Measurements from ENCODE around the gene UBXN1.

The UBXN1 gene

DNA sequence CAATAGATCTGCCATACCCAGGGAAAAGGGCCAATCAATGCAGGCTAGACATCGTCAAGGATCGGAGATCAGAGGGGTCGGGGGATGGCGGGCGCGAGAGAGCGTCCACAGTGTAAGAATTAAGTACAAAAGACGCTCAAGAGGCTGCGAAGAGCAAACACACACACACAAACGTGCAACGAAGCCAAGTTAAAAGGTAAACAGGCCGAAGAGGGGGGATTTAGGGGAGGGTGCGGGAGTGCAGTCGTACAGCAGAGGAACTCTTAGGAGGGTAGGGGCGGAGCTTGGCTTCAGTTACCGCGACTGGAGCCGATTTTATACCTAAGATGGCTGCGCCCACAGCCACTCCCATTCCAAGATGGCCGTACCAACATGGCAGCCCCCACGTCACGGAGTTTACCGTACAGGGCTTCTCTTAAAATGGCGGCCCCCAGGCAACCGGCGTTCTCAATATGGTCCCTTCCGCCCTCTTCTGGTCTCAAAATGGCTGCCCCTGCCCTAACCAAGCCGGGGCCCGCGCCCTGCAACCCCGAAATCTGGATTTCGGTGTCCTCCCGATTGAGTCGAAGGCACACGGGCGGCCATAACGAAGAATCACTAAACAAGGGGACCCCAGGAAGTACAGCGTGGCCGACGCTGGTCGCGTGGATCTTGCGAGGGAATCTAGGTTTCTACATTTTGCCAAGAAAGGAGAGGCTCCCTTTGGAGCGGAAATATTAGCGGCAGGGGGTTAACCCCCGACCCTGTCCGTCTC, 30.6 kb upstream of the UBXN1 start:
- POLR2A ChIA-PET, result interaction anchor here (0.6 to 6.6 kb wide), 8 partner anchors 16 to 136 kb away, joined by 3 to 65 read pairs (median 4); partner anchors contain the start of genes B3GAT3, EEF1G, HNRNPUL2 and TTC9C
- CTCF ChIA-PET, result no interaction called here
- TF ChIP-seq CTBP1 (IDR thresholded peaks at IDR 0.05; ENCODE audit: borderline replicate concordance) (no peak), BHLHE40 (IDR thresholded peaks at IDR 0.05; ENCODE audit: borderline replicate concordance) (no peak), HDGF (IDR thresholded peaks at IDR 0.05; ENCODE audit: borderline replicate concordance) (no peak), NFRKB (IDR thresholded peaks at IDR 0.05) (no peak), FOXM1 (IDR thresholded peaks at IDR 0.05; ENCODE audit: borderline replicate concordance) (no peak)
- TF ChIP-seq, protein P1, sequence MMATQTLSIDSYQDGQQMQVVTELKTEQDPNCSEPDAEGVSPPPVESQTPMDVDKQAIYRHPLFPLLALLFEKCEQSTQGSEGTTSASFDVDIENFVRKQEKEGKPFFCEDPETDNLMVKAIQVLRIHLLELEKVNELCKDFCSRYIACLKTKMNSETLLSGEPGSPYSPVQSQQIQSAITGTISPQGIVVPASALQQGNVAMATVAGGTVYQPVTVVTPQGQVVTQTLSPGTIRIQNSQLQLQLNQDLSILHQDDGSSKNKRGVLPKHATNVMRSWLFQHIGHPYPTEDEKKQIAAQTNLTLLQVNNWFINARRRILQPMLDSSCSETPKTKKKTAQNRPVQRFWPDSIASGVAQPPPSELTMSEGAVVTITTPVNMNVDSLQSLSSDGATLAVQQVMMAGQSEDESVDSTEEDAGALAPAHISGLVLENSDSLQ (IDR thresholded peaks at IDR 0.05), result no peak
- DNase-seq (ENCODE audit: extremely low spot score), result peak; percentile 59

DNA sequence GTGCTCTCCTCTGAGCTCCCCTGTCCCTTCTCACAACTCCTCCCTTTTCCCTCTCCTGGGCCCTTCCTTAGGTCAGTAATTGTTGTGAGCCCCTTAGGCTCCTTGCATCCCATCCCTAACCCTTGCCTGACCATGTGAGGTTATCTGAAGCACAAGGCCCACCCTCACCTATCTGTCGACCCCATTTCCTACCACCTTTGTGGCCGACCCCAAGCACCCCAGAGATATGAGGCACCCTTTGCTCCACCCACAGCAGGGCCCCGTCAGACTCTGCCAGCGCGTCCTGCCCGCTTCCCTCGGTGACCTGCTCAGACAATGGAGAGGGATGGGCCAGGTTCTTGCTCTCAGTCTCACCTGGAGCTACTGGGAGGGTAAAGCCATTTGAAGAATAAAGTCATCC, 29.9 kb upstream of the UBXN1 start:
- ChIA-PET CTCF (no interaction called here), POLR2A (interaction anchor here (0.8 to 6.6 kb wide), 8 partner anchors 17 to 135 kb away, joined by 3 to 65 read pairs (median 4); partner anchors contain the start of genes B3GAT3, EEF1G, HNRNPUL2 and TTC9C)
- TF ChIP-seq SUZ12 (IDR thresholded peaks at IDR 0.05) (no peak), ZNF384 (IDR thresholded peaks at IDR 0.05) (no peak), FOXK2 (IDR thresholded peaks at IDR 0.05) (no peak), LEF1 (IDR thresholded peaks at IDR 0.05; ENCODE audit: borderline replicate concordance) (no peak), FOXA1 (IDR thresholded peaks at IDR 0.05) (no peak), TARDBP (IDR thresholded peaks at IDR 0.05) (no peak), FOXM1 (IDR thresholded peaks at IDR 0.05; ENCODE audit: borderline replicate concordance) (no peak), HDGF (IDR thresholded peaks at IDR 0.05; ENCODE audit: borderline replicate concordance) (no peak)
- TF ChIP-seq, protein P1 (IDR thresholded peaks at IDR 0.05), result no peak
- no peak for DNase-seq (ENCODE audit: extremely low spot score)

DNA sequence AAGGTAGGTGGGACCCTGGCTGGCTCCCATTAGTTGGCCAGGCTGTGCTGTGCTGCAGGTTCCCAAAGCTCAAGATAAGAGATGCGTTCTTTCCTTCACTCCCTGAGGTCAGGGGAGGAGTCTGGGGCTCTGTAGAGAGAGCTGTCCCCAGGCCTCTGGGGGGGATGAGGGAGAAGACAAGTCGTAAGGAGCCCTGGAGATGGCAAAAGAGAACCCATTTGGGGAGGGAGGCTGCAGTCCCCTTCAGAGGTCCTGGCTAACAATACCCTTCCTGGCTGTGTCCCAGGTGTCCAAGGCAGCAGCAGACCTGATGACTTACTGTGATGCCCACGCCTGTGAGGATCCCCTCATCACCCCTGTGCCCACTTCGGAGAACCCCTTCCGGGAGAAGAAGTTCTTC, 29.5 kb upstream of the UBXN1 start:
- DNase-seq (ENCODE audit: extremely low spot score), result no peak
- CTCF ChIA-PET, result no interaction called here
- POLR2A ChIA-PET, result interaction anchor here (0.8 to 6.6 kb wide), 7 partner anchors 17 to 134 kb away, joined by 3 to 65 read pairs (median 4); partner anchors contain the start of genes EEF1G, HNRNPUL2, MTA2 and TTC9C
- TF ChIP-seq SUZ12 (IDR thresholded peaks at IDR 0.05) (no peak), FOXK2 (IDR thresholded peaks at IDR 0.05) (no peak), TARDBP (IDR thresholded peaks at IDR 0.05) (no peak), NFRKB (IDR thresholded peaks at IDR 0.05) (no peak), CTBP1 (IDR thresholded peaks at IDR 0.05; ENCODE audit: borderline replicate concordance) (no peak), HDGF (IDR thresholded peaks at IDR 0.05; ENCODE audit: borderline replicate concordance) (no peak), BHLHE40 (IDR thresholded peaks at IDR 0.05; ENCODE audit: borderline replicate concordance) (no peak), ARNT (IDR thresholded peaks at IDR 0.05) (no peak), ZNF384 (IDR thresholded peaks at IDR 0.05) (no peak), FOXA1 (IDR thresholded peaks at IDR 0.05) (no peak), LEF1 (IDR thresholded peaks at IDR 0.05; ENCODE audit: borderline replicate concordance) (no peak), ELF4 (IDR thresholded peaks at IDR 0.05) (no peak), FOXM1 (IDR thresholded peaks at IDR 0.05; ENCODE audit: borderline replicate concordance) (no peak), L3MBTL2 (conservative IDR thresholded peaks at IDR 0.05) (no peak), SP1 (IDR thresholded peaks at IDR 0.05) (no peak)
- TF ChIP-seq, protein P1 (IDR thresholded peaks at IDR 0.05), result no peak

DNA sequence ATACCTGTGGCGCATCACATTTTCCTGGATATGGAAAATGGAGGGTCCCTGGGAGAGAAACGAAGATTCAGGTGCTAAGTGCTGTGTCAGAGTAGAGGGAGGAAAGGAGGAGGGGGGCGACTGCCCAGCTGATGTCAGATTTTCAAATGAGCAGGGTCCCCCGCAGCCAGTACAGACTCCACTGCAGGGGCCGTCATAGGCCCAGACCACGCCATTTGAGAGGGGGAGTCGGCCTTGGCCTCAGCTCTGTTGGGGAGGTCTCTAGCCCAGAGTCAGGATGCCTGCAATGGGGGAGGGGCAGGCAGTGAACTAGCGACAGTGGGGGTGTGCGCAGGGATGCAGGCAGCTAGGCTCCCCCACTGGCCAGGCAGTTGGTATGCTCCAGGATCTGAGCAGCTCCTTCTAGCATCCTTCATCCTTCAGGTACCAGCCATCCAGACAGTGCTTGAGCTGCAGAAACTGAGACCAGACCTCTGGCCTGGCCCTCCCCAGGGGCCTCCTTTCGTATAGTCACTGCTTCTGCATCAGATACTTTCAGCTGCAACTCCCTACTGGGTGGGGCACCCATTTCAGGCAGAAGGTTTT, 28.5 kb upstream of the UBXN1 start, which contains the start of the genes BSCL2 and GNG3:
Gene BSCL2, minus strand, starts transcription at position 148 of the 585 bp plus-strand sequence. CDS start 229 bp downstream, outside the sequence.
Gene GNG3, plus strand, starts transcription at position 400 of the 585 bp plus-strand sequence. CDS start 620 bp downstream, outside the sequence.
- CTCF ChIA-PET, result interaction anchor here (0.5 to 1.7 kb wide), 2 partner anchors 13 to 79 kb away, joined by 3 to 5 read pairs; no protein-coding TSS in a partner anchor
- no peak for TF ChIP-seq ZNF384 (IDR thresholded peaks at IDR 0.05)
- TF ChIP-seq ARNT (IDR thresholded peaks at IDR 0.05), result no peak
- TF ChIP-seq, protein P1 (IDR thresholded peaks at IDR 0.05), result no peak
- TF ChIP-seq TARDBP (IDR thresholded peaks at IDR 0.05), result no peak
- POLR2A ChIA-PET, result interaction anchor here (1.3 to 6.6 kb wide), 7 partner anchors 18 to 148 kb away, joined by 3 to 65 read pairs (median 6); partner anchors contain the start of genes HNRNPUL2, LBHD1, MTA2 and TTC9C
- DNase-seq (ENCODE audit: extremely low spot score), result no peak

DNA sequence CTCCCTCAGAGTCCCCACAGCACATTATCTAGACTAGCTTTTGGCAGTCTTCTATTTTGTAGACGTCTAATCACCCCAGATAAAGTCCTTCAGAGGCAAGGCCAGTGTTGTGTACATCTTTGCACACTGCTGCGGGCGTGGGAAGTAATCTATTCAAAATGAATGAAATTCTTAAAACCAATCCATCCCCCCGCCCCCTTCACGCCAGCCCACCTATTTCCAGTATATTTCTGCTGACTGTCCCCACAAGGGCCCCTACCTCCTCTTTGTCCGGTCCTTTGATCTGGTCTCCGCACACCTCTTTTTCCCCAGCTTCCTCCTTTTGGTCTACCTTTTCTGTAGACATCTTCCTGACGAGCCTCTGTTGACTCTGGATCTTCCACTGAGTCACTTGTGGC, 28.0 kb upstream of the UBXN1 start:
- TF ChIP-seq NFRKB (IDR thresholded peaks at IDR 0.05), result no peak
- CTCF ChIA-PET, result interaction anchor here (0.5 to 1.7 kb wide), 2 partner anchors 12 to 80 kb away, joined by 3 to 5 read pairs; no protein-coding TSS in a partner anchor
- POLR2A ChIA-PET, result interaction anchor here (1.0 to 6.6 kb wide), 12 partner anchors 19 to 148 kb away, joined by 3 to 65 read pairs (median 6); partner anchors contain the start of genes HNRNPUL2, INTS5, LBHD1 and MTA2
- DNase-seq (ENCODE audit: extremely low spot score), result no peak

Data from HEK293T (cell line).